B cell (primary cell): ENCODE data around the gene PLPP7. TPM values are rescaled to one million over a fixed set of nuclear protein-coding genes. Genes with fewer than 3 reads are reported as not detected.

Experiments used
- ATAC-seq: fragments of 200-7000 bp; cut with Tn5 transposase; one replicate; pipeline ENCODE4 v1.10.0; 2021; ENCODE audit warnings: low read depth, mild to moderate bottlenecking, moderate number of reproducible peaks, moderate library complexity
- CTCF ChIA-PET: fragments of 350-600 bp; sonication (Branson Sonifier 250); formaldehyde crosslinking; loops from one replicate; lab custom pipeline; 2021; ENCODE audit warnings: antibody characterized with exemption, inconsistent platforms; lab: Charles Lee
- POLR2A ChIA-PET: fragments of 350-600 bp; sonication (Branson Sonifier 250); formaldehyde crosslinking; loops from one replicate; lab custom pipeline; 2021; ENCODE audit warnings: antibody characterized with exemption; lab: Charles Lee
- DNase-seq: peaks from one replicate; pipeline ENCODE4 v3.0.0; 2013
- H2AFZ ChIP-seq: 2 replicates; pipeline ENCODE4 v1.6.1; 2012; ENCODE audit warnings: mild to moderate bottlenecking, low read depth, low read length; ENCODE audit not compliant: insufficient read depth, poor library complexity, severe bottlenecking
- H3K27ac ChIP-seq, 2 donors: 1 replicate in 1 of 2; 2 replicates in 1 of 2; pipeline ENCODE4 v1.5.1; 2012 to 2013; ENCODE audit warnings: low read length in 2 of 2, mild to moderate bottlenecking in 2 of 2, moderate library complexity in 1 of 2
- H3K27me3 ChIP-seq, 4 experiments: fragments of 200-600 bp in 1 of 4; sonication (generic) in 1 of 4; replicated peaks in 1 of 4; 1 replicate in 2 of 4; 2 replicates in 2 of 4; pipeline versions ENCODE4 v1.6.1 to v1.7.0; 2013 to 2016; ENCODE audit warnings: low read length in 3 of 4, mild to moderate bottlenecking in 2 of 4, mixed read lengths in 1 of 4, moderate library complexity in 1 of 4; ENCODE audit not compliant: insufficient read depth in 4 of 4, control insufficient read depth in 3 of 4; ENCODE audit errors: control extremely low read depth in 1 of 4
- H3K36me3 ChIP-seq, 2 experiments: replicated peaks in 1 of 2; 1 replicate in 1 of 2; 2 replicates in 1 of 2; pipeline versions ENCODE4 v1.6.1 to v1.7.1; 2013; ENCODE audit warnings: low read length in 1 of 2; ENCODE audit not compliant: insufficient read depth in 2 of 2, control insufficient read depth in 1 of 2; ENCODE audit errors: control extremely low read depth in 1 of 2, extremely low read depth in 1 of 2
- H3K4me1 ChIP-seq, 2 donors: fragments of 200-600 bp in 1 of 2; sonication (generic) in 1 of 2; 1 replicate in 1 of 2; 2 replicates in 1 of 2; pipeline versions ENCODE4 v1.5.1 to v1.6.1; 2013 to 2017; ENCODE audit warnings: low read length in 2 of 2; ENCODE audit not compliant: control insufficient read depth in 2 of 2, insufficient read depth in 2 of 2
- H3K4me2 ChIP-seq: replicated peaks from 2 replicates; pipeline ENCODE3; 2012; ENCODE audit warnings: mild to moderate bottlenecking, low read depth, low read length; ENCODE audit not compliant: poor library complexity, severe bottlenecking
- H3K4me3 ChIP-seq, 5 experiments: fragments of 200-600 bp in 1 of 5; sonication (generic) in 1 of 5; 1 replicate in 3 of 5; 2 replicates in 2 of 5; pipeline versions ENCODE4 v1.5.1 to v1.7.0; 2011 to 2016; ENCODE audit warnings: low read length in 4 of 5, mild to moderate bottlenecking in 4 of 5, low read depth in 2 of 5, control low read depth in 1 of 5, moderate library complexity in 1 of 5; ENCODE audit not compliant: insufficient read depth in 1 of 5; ENCODE audit errors: control extremely low read depth in 1 of 5, extremely low read depth in 1 of 5
- H3K79me2 ChIP-seq: fragments of 200-600 bp; sonication (generic); one replicate; pipeline ENCODE4 v1.6.0; 2016; ENCODE audit warnings: low read length; ENCODE audit not compliant: control insufficient read depth, insufficient read depth
- H3K9ac ChIP-seq: fragments of 200-600 bp; sonication (generic); 2 replicates; pipeline ENCODE4 v1.6.1; 2017; ENCODE audit warnings: mild to moderate bottlenecking, low read length, moderate library complexity
- H3K9me3 ChIP-seq, 3 donors: one replicate each; pipeline versions ENCODE4 v1.6.1 to v1.7.1; 2013; ENCODE audit warnings: low read length in 2 of 3; ENCODE audit not compliant: control insufficient read depth in 2 of 3, insufficient read depth in 1 of 3; ENCODE audit errors: control extremely low read depth in 1 of 3
- H4K20me1 ChIP-seq: 2 replicates; pipeline ENCODE4 v1.6.0; 2012; ENCODE audit warnings: mild to moderate bottlenecking, low read length; ENCODE audit not compliant: insufficient read depth, control insufficient read depth, poor library complexity, severe bottlenecking
- H3K27ac Mint-ChIP-seq: one replicate; pipeline ENCODE4 v1.8.0; 2021; ENCODE audit warnings: mixed read lengths
- H3K27me3 Mint-ChIP-seq: one replicate; pipeline ENCODE4 v1.8.0; 2021; ENCODE audit warnings: mixed read lengths
- H3K4me1 Mint-ChIP-seq: one replicate; pipeline ENCODE4 v1.8.0; 2021; ENCODE audit warnings: mixed read lengths
- H3K4me3 Mint-ChIP-seq: one replicate; pipeline ENCODE4 v1.8.0; 2021; ENCODE audit warnings: mixed read lengths
- H3K9me3 Mint-ChIP-seq: one replicate; pipeline ENCODE4 v1.8.0; 2022; ENCODE audit warnings: mixed read lengths; ENCODE audit not compliant: insufficient read depth
- EZH2 ChIP-seq: IDR thresholded peaks from 2 replicates; pipeline ENCODE4 v1.6.1; 2012; ENCODE audit warnings: borderline replicate concordance, low read depth, mild to moderate bottlenecking, moderate library complexity, low read length; ENCODE audit not compliant: insufficient read depth, poor library complexity, severe bottlenecking
- WGBS: methylation state at CpG from one replicate; pipeline ENCODE4 v1.1.5; 2013; ENCODE audit warnings: missing lambda C conversion rate; ENCODE audit not compliant: insufficient coverage; 5-methylcytosine and 5-hydroxymethylcytosine counted together
- intact Hi-C: fragments of 100-400 bp; cut with micrococcal nuclease; formaldehyde crosslinking; loops from one replicate; pipeline ENCODE4 v1.10.0; 2022
- polyA plus RNA-seq: library from polyadenylated mRNA; depleted of rRNA; stranded (reverse); fragments of >200 nt; gene quantifications from 2 replicates; pipeline ENCODE4 v1.2.3, GENCODE V29; 2012
- total RNA-seq, 2 donors: library from RNA; stranded (reverse); fragments of 120-200 nt in 1 of 2; gene quantifications; 1 replicate in 1 of 2; 2 replicates in 1 of 2; pipeline versions ENCODE4 v1.2.3 to v1.2.4, GENCODE V29; 2013 to 2022
- TF ChIP-seq, protein P1 (sequence below): fragments of 200-600 bp; IDR thresholded peaks from one replicate; pipeline ENCODE4 v1.8.0; 2022; ENCODE audit warnings: antibody characterized with exemption, mild to moderate bottlenecking

Gene PLPP7
- total and polyA plus RNA-seq, 2 donors (not counting 1 experiment from before 2014, with no cell fraction given) = 0.57 to 2.0 TPM

DNA sequence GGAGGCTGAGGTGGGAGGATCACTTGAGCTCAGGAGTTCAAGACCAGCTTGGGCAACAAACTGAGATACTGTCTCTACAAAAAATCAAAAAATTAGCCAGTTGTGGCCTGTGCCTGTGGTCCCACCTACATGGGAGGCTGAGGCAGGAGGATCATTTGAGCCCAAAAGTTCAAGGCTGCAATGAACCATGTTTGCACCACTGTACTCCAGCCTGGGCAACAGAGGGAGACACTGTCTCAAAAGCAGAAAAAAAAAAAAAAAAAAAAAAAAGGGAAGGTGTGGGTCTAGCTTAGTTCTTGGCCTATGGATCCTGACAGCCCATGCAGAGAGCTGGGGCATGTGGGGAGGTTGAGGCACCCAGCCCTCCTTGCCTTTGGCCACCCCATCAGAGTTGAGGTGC, 10.9 kb downstream of the PLPP7 start:
- Mint-ChIP-seq H3K9me3 (no peaks in the 10 kb centered on the region), H3K4me3 (no peak overlapping the region), H3K27ac (no peak overlapping the region), H3K27me3 (no peaks in the 10 kb centered on the region), H3K4me1 (peaks cover 3% of the 10 kb centered on the region)
- no peak overlapping the region for H3K9ac ChIP-seq
- H2AFZ ChIP-seq = no peak overlapping the region
- peaks cover 0 to 18% (median 3%) of the 10 kb centered on the region in 3 donors for H3K9me3 ChIP-seq
- ChIA-PET POLR2A (no interaction called here), CTCF (interaction anchor here (1.1 kb wide), 1 partner anchor 36 kb away, joined by 5 read pairs; no protein-coding TSS in a partner anchor)
- no peak overlapping the region for H3K4me2 ChIP-seq
- TF ChIP-seq EZH2 = no peak
- TF ChIP-seq, protein P1, sequence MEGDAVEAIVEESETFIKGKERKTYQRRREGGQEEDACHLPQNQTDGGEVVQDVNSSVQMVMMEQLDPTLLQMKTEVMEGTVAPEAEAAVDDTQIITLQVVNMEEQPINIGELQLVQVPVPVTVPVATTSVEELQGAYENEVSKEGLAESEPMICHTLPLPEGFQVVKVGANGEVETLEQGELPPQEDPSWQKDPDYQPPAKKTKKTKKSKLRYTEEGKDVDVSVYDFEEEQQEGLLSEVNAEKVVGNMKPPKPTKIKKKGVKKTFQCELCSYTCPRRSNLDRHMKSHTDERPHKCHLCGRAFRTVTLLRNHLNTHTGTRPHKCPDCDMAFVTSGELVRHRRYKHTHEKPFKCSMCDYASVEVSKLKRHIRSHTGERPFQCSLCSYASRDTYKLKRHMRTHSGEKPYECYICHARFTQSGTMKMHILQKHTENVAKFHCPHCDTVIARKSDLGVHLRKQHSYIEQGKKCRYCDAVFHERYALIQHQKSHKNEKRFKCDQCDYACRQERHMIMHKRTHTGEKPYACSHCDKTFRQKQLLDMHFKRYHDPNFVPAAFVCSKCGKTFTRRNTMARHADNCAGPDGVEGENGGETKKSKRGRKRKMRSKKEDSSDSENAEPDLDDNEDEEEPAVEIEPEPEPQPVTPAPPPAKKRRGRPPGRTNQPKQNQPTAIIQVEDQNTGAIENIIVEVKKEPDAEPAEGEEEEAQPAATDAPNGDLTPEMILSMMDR = no peak
- H3K36me3 ChIP-seq = no peaks in the 10 kb centered on the region
- no peaks in the 10 kb centered on the region for H4K20me1 ChIP-seq
- no peak overlapping the region for H3K27ac ChIP-seq
- ATAC-seq (no peak), DNase-seq (no peak)
- H3K4me3 ChIP-seq = no peak overlapping the region
- no peaks in the 10 kb centered on the region for H3K79me2 ChIP-seq
- intact Hi-C loops = no loop called here
- H3K4me1 ChIP-seq = peaks cover 9 to 17% of the 10 kb centered on the region in 2 donors
- H3K27me3 ChIP-seq = peaks cover 0 to 5% (median 0%) of the 10 kb centered on the region in 4 experiments

DNA sequence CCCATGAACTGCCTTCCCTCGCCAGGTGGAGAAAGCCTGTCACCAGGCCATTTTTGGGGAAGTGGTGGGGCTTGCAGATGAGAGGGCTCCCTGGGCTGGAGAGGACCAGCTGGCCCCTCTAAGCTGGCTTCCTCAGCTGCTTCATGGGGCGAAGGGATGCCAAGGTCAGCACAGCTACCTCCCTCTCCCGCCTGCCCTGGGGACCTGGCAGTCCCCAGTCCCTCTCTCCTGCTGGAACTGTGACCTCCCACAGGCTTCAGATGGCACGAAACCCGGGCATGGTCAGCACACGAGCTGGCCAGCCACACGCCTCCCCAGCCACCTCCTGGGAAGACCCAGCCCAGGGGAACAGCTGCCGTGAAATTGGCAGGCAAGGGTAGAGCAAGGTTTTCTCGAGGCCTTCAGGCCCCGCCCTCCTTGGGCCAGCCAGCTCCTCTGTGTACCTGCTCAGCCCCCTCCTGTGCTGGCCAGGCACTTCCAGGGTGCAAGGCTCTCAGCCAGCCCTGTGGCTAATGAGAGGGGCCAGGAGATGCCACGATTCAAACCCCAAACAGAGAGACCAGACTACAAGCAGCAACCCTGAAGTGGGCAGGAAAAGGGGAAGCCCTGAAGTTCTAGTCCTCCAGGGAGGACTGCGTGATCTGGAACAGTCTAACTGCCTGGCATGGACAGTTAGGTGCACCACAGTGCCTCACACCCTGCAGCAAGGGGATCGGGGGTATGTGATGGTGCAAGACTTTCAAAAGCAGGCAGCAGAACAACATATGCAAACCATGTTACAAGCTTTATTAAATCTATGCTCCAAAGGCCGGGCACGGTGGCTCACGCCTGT, 12.9 kb downstream of the PLPP7 start:
- 90% methylated on average over 12 of the region's 16 CpGs for WGBS
- intact Hi-C loops = no loop called here
- no peak for DNase-seq
- H3K27me3 ChIP-seq = peaks cover 0 to 5% (median 0%) of the 10 kb centered on the region in 4 experiments
- CTCF ChIA-PET = interaction anchor here (1.2 to 2.5 kb wide), 2 partner anchors 34 to 125 kb away, joined by 3 to 10 read pairs; no protein-coding TSS in a partner anchor
- H3K4me3 ChIP-seq = no peak overlapping the region
- H3K9ac ChIP-seq = no peak overlapping the region
- Mint-ChIP-seq H3K4me1 (peaks cover 3% of the 10 kb centered on the region), H3K27me3 (peaks cover 5% of the 10 kb centered on the region), H3K4me3 (no peak overlapping the region), H3K9me3 (no peaks in the 10 kb centered on the region), H3K27ac (no peak overlapping the region)
- H4K20me1 ChIP-seq = no peaks in the 10 kb centered on the region
- no peaks in the 10 kb centered on the region for H3K36me3 ChIP-seq
- H3K9me3 ChIP-seq = peaks cover 0 to 23% (median 3%) of the 10 kb centered on the region in 3 donors
- TF ChIP-seq EZH2 = no peak
- TF ChIP-seq, protein P1 = no peak
- POLR2A ChIA-PET = no interaction called here
- H2AFZ ChIP-seq = no peak overlapping the region
- ATAC-seq = no peak
- H3K27ac ChIP-seq = no peak overlapping the region
- H3K4me1 ChIP-seq = peaks cover 9 to 17% of the 10 kb centered on the region in 2 donors
- no peaks in the 10 kb centered on the region for H3K79me2 ChIP-seq
- no peak overlapping the region for H3K4me2 ChIP-seq
